Upper lobe of left lung (tissue), 6 donors: Measurements from ENCODE around the gene TEAD3. TPM values are rescaled to one million over a fixed set of nuclear protein-coding genes. Genes with fewer than 3 reads are reported as not detected.

Source experiments
- ATAC-seq, 2 donors: fragments of 200-7000 bp; cut with Tn5 transposase; one replicate each; pipeline ENCODE4 v1.9.1; 2022; ENCODE audit warnings: mild to moderate bottlenecking in 2 of 2, moderate library complexity in 2 of 2; ENCODE audit not compliant: low FRiP score in 2 of 2
- DNase-seq, 2 donors: peaks; one replicate each; pipeline ENCODE4 v3.0.0-alpha.2; 2019 to 2020
- H3K27ac ChIP-seq, 4 donors: fragments of 200-600 bp; sonication (generic); one replicate each; pipeline ENCODE4 v1.5.1; 2016 to 2019
- H3K27me3 ChIP-seq, 4 donors: fragments of 200-600 bp; sonication (generic); one replicate each; pipeline ENCODE4 v1.5.1; 2017 to 2019
- H3K36me3 ChIP-seq, 4 donors: fragments of 200-600 bp; sonication (generic); one replicate each; pipeline ENCODE4 v1.5.1; 2016 to 2019
- H3K4me1 ChIP-seq, 4 donors: fragments of 200-600 bp; sonication (generic); one replicate each; pipeline ENCODE4 v1.5.1; 2018 to 2019
- H3K4me3 ChIP-seq, 4 donors: fragments of 200-600 bp; sonication (generic); one replicate each; pipeline ENCODE4 v1.5.1; 2017 to 2019; ENCODE audit warnings: mild to moderate bottlenecking in 2 of 4, moderate library complexity in 1 of 4
- H3K9me3 ChIP-seq, 4 donors: fragments of 200-600 bp; sonication (generic); one replicate each; pipeline ENCODE4 v1.5.1; 2018 to 2019
- EP300 ChIP-seq, 4 donors: sonication (generic); formaldehyde crosslinking; IDR thresholded peaks; one replicate each; pipeline ENCODE4 v1.5.1; 2017; ENCODE audit warnings: antibody characterized with exemption in 4 of 4, control low read depth in 2 of 4
- POLR2A ChIP-seq, 4 donors: fragments of 450-650 bp; IDR thresholded peaks; one replicate each; pipeline ENCODE4 v1.5.1; 2016 to 2017; ENCODE audit warnings: antibody characterized with exemption in 4 of 4, mild to moderate bottlenecking in 2 of 4
- POLR2AphosphoS5 ChIP-seq, 2 donors: sonication (generic); formaldehyde crosslinking; IDR thresholded peaks; one replicate each; pipeline ENCODE4 v1.5.1; 2017; ENCODE audit warnings: antibody characterized with exemption in 2 of 2
- WGBS, 2 donors: methylation state at CpG; one replicate each; pipeline ENCODE4 v1.1.5; 2017 to 2018; 5-methylcytosine and 5-hydroxymethylcytosine counted together
- total RNA-seq, 6 donors: library from RNA; depleted of rRNA in 4 of 6; stranded (reverse); fragments of >200 nt in 4 of 6; gene quantifications; one replicate each; pipeline versions ENCODE4 v1.1.0 to v1.2.1, GENCODE V29; 2016 to 2021
- TF ChIP-seq, protein P1 (sequence below), 6 experiments: fragments of 450-650 bp in 4 of 6; fragments of 200-600 bp in 2 of 6; sonication (generic) in 2 of 6; IDR thresholded peaks; one replicate each; pipeline ENCODE4 v1.5.1; 2016 to 2019; ENCODE audit warnings: antibody characterized with exemption in 6 of 6
- donor health status: DM: no; HTN: no; CAD: no; lungs with moderate emphysema.
- donor health status: DM: no; HTN: yes; CAD: no; lungs with severe emphysema.

Gene TEAD3
- total RNA-seq, 6 donors from 2014 or later = 19.0 to 28.2 (median 21.2) TPM

DNA sequence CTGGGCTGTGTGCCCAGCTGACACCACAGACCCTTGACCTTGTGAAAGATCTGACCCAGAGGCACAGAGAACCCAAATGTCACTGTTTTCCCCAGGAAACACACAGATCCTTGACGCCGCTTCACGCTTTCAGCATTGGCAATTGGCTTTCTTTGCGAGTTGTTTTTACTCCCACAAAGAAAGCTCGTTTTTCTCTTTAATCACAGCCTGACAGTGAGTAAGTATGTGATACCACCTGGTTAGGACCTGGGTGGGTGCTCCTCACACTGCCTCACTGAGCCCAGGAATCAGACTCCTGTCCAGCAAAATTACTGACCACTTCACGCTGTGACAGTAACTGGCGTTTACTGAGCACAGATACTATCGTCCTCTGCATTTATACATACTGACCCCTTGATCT, 15.7 kb downstream of the TEAD3 start:
- Histone ChIP-seq H3K9me3 (no peaks in the 10 kb centered on the region), H3K36me3 (peaks cover 0 to 41% (median 10%) of the 10 kb centered on the region in 4 donors), H3K4me3 (no peak overlapping the region), H3K4me1 (peaks cover 12 to 17% (median 17%) of the 10 kb centered on the region in 4 donors), H3K27ac (no peak overlapping the region), H3K27me3 (no peaks in the 10 kb centered on the region)
- 85 to 87% methylated on average over 8 of the region's 8 CpGs for WGBS, 2 donors
- TF ChIP-seq EP300 (IDR thresholded peaks at IDR 0.05) = no peak
- TF ChIP-seq POLR2A (IDR thresholded peaks at IDR 0.05) = no peak
- TF ChIP-seq, protein P1, sequence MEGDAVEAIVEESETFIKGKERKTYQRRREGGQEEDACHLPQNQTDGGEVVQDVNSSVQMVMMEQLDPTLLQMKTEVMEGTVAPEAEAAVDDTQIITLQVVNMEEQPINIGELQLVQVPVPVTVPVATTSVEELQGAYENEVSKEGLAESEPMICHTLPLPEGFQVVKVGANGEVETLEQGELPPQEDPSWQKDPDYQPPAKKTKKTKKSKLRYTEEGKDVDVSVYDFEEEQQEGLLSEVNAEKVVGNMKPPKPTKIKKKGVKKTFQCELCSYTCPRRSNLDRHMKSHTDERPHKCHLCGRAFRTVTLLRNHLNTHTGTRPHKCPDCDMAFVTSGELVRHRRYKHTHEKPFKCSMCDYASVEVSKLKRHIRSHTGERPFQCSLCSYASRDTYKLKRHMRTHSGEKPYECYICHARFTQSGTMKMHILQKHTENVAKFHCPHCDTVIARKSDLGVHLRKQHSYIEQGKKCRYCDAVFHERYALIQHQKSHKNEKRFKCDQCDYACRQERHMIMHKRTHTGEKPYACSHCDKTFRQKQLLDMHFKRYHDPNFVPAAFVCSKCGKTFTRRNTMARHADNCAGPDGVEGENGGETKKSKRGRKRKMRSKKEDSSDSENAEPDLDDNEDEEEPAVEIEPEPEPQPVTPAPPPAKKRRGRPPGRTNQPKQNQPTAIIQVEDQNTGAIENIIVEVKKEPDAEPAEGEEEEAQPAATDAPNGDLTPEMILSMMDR (IDR thresholded peaks at IDR 0.05) = no peak
- TF ChIP-seq POLR2AphosphoS5 (IDR thresholded peaks at IDR 0.05) = no peak
- ATAC-seq (no peak), DNase-seq (no peak)

DNA sequence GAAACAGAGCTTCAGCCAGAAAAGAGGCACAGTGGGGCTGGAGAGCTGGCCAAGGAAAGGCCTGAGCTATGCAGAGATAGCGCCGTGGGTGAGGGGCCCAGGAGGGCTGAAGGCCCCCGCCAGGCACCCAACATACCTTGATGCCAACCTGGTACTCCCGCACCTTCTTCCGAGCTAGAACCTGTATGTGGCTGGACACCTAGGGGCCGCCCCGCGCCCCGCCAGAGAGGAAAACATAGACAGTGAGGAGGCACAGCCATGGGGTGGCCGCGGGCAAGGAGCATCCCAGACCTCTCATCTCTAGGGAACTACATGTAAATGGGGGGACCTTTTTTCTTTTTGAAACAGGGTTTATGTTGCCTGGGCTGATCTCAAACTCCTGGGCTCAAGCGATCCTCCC, 16.7 kb downstream of the TEAD3 start:
- no peak for TF ChIP-seq EP300 (IDR thresholded peaks at IDR 0.05)
- TF ChIP-seq POLR2A (IDR thresholded peaks at IDR 0.05) = no peak
- TF ChIP-seq, protein P1 (IDR thresholded peaks at IDR 0.05) = no peak
- no peak for TF ChIP-seq POLR2AphosphoS5 (IDR thresholded peaks at IDR 0.05)
- Histone ChIP-seq H3K36me3 (peaks cover 0 to 51% (median 10%) of the 10 kb centered on the region in 4 donors), H3K27ac (no peak overlapping the region), H3K27me3 (no peaks in the 10 kb centered on the region), H3K9me3 (no peaks in the 10 kb centered on the region), H3K4me3 (no peak overlapping the region), H3K4me1 (peaks cover 2 to 7% (median 6%) of the 10 kb centered on the region in 4 donors)
- DNase-seq = no peak
- 90 to 94% methylated on average over 6 to 12 of the region's 12 CpGs for WGBS, 2 donors
- ATAC-seq = no peak

DNA sequence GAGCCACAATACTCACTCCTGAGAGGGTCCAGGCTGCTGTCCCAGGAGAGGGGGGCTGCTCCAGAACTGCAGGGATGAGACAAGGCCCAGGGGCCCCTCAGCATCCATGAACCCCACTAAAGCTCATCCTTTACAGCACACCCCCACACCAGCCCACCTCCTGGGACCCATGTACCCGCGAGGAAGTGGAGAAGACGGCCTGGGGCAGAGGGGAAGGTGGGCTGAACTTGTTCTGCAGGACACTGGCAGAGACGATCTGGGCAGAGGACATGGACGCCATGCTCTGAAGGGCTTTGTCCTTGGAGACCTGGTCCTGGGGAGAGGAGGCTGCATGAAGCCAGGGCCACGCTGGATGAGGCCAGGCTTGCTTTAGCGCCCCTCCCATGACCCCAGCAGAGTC, 18.6 kb downstream of the TEAD3 start:
- DNase-seq = no peak
- no peak for ATAC-seq
- peaks cover 1 to 60% (median 15%) of the 10 kb centered on the region in 4 donors for H3K36me3 ChIP-seq
- TF ChIP-seq POLR2AphosphoS5 (IDR thresholded peaks at IDR 0.05) = no peak
- no peak for TF ChIP-seq EP300 (IDR thresholded peaks at IDR 0.05)
- TF ChIP-seq POLR2A (IDR thresholded peaks at IDR 0.05) = no peak
- TF ChIP-seq, protein P1 (IDR thresholded peaks at IDR 0.05) = no peak
- no peak overlapping the region for H3K4me3 ChIP-seq
- no peaks in the 10 kb centered on the region for H3K4me1 ChIP-seq
- no peaks in the 10 kb centered on the region for H3K9me3 ChIP-seq
- WGBS, 2 donors = 76 to 88% methylated on average over 4 to 7 of the region's 7 CpGs
- no peak overlapping the region for H3K27ac ChIP-seq
- H3K27me3 ChIP-seq = no peaks in the 10 kb centered on the region

DNA sequence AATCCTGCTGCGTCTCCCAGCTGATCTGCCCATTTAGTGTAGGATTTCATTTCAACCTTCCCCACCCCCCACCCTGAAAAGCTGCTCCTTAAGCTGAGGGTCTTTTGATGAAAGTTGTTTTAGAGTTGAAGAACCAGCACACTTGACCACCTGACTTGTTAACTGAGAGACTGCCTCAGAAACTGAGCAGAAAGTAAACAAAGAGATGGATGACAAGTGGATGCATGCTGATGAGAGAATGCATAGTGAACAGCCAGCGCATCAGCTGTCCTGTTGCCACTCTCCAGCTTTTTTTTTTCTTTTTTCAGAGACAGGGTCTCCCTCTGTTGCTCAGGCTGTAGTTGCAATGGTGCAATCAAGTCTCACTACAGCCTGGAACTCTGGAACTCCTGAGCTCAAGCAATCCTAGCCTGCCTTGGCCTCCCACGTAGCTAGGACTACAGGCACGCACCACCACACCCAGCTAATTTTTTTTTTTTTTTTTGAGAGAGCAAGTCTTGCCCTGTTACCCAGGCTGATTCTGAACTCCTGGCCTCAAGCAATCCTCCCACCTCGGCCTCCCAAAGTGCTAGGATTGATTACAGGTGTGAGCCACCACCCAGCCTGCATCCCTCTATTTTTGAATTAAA, 19.2 kb downstream of the TEAD3 start:
- WGBS, 2 donors = 90 to 99% methylated on average over 5 of the region's 5 CpGs
- no peak overlapping the region for H3K4me3 ChIP-seq
- no peak for ATAC-seq
- no peaks in the 10 kb centered on the region for H3K9me3 ChIP-seq
- TF ChIP-seq, protein P1 (IDR thresholded peaks at IDR 0.05) = no peak
- TF ChIP-seq POLR2AphosphoS5 (IDR thresholded peaks at IDR 0.05) (no peak), POLR2A (IDR thresholded peaks at IDR 0.05) (no peak), EP300 (IDR thresholded peaks at IDR 0.05) (no peak)
- H3K27me3 ChIP-seq = no peaks in the 10 kb centered on the region
- H3K4me1 ChIP-seq = no peaks in the 10 kb centered on the region
- H3K36me3 ChIP-seq = peaks cover 3 to 64% (median 21%) of the 10 kb centered on the region in 4 donors
- no peak for DNase-seq
- no peak overlapping the region for H3K27ac ChIP-seq

DNA sequence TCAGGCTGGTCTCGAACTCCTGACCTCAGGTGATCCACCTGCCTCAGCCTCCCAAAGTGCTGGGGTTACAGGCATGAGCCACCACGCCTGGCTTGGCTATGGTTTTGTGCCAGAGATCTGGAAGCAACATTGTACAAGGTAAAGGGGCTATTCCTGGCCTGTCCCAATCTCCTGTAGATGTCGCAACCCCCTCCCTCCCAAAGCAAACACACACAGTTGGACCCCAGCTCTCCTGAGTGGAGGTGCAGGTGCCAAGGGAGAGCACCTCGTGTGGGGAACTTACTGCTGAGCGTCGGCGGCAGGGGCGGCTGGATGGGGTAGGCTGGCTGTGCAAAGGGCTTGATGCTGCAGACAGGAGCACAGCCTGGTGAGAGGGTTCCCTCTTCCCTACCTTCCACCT, 19.9 kb downstream of the TEAD3 start:
- no peak overlapping the region for H3K4me3 ChIP-seq
- H3K4me1 ChIP-seq = peaks cover 0 to 4% (median under 1%) of the 10 kb centered on the region in 4 donors
- DNase-seq (no peak), ATAC-seq (no peak)
- H3K36me3 ChIP-seq = peaks cover 3 to 68% (median 24%) of the 10 kb centered on the region in 4 donors
- no peak overlapping the region for H3K27ac ChIP-seq
- no peaks in the 10 kb centered on the region for H3K9me3 ChIP-seq
- no peaks in the 10 kb centered on the region for H3K27me3 ChIP-seq
- TF ChIP-seq, protein P1 (IDR thresholded peaks at IDR 0.05) = no peak
- TF ChIP-seq POLR2AphosphoS5 (IDR thresholded peaks at IDR 0.05) = no peak
- 80 to 87% methylated on average over 3 to 8 of the region's 8 CpGs for WGBS, 2 donors
